Activated CD4-positive, alpha-beta T cell treated with anti-CD3 and anti-CD28 coated beads, Interleukin-2, amount 50 U/mL, for 4 hours (primary cell): ENCODE measurements around the gene HOATZ.

ENCODE experiments used
- DNase-seq, 2 experiments: peaks; one replicate each; pipeline ENCODE4 v3.0.0-alpha.2; 2020

The HOATZ gene

DNA sequence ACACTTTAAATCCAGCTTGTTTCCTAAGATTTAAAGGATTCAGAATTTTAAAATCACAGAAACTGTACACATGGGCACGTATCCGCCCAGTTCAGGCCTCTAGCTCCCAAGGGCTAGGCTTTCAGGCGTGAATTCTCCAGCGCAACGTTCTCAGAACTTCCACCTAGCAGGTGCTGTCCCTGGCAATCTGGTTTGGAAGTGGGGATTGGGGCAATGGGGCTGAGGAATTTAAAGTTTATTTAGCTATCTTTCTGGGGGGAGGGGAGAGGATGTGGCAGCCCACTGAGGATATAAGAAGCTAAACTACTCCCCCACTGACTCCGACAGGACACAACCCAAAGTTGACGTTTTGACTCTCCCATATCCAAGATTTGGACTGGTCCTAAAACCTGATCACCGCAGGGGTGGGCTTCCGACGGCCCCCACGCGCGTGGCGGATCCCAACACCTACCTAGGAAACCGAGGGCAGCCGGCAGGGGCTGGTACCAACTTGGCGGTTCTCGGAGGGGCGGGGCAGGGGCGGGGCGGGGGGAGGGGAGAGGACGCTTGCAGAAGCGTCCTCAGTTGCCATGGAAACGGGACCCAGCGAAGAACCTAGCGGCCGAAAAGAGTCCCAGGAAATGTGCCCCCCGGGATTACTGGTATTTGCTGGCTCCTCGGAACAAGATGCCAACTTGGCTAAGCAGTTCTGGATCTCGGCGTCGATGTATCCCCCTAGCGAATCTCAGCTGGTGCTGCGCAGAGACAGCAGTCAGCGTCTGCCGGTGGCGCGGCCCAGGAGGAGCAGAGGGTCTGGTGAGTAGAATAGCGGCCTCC lies at the start of gene HOATZ:
Gene HOATZ (plus strand): TSS at position 563 of the 816 bp plus-strand sequence. CDS start 7 bp downstream, at position 570.
- no peak for DNase-seq

DNA sequence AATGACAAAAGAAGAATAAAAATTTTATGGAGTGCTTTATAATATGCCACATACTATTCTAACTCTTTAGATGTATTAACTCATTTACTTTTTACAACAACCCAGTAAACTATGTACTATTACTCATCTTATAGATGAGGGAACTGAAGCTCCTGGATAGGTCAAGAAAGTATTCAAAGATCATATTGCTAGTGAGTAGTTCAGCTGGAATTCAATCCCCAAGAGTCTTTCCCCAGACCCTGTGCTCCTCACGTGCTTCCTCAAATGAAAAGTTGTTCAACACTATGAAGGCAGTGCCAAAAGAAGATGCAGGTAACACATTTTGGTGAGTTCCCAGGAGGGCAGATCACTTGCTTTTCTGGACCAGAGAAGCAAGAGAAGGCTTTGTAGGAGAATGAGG lies 49.2 kb upstream of the HOATZ start:
- DNase-seq, result no peak

DNA sequence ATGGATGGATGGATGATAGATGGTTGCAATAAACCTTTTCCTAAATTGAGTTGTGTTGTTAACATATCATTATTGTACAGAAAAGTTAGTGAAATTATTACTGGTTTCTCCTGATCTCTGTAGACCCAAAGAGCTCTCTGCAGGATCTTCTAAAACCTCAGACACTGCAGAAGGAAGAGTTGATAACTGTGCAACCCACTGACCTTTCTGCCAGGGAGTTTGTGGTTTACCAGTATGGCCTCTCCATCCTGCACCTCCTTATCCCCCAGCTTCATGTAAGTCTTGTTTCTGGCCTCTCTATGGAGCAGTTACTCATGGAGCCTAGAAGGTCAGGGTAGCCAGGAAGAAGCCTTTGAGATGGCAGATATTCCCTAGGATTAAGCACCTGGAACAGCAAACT lies 48.0 kb upstream of the HOATZ start:
- DNase-seq, result no peak

DNA sequence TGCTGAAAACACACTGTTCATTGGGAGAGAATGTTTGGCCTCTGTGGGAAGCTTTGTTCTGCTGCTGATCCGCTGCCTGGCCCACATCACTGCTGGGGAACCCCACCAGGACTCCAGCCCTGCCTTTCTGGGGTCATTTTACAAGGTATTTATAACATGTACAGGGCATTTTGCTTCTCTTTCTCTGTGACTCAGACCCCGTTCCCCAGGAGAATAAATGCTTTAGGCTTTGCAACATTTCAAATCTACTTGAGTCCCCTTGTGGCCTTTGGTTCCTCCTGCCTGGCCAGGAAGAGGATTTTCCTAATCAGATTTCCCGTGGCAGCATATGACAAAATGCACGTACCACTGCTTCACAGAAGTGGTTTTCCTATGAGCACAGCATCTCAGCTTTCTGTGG lies 45.4 kb upstream of the HOATZ start:
- no peak for DNase-seq

DNA sequence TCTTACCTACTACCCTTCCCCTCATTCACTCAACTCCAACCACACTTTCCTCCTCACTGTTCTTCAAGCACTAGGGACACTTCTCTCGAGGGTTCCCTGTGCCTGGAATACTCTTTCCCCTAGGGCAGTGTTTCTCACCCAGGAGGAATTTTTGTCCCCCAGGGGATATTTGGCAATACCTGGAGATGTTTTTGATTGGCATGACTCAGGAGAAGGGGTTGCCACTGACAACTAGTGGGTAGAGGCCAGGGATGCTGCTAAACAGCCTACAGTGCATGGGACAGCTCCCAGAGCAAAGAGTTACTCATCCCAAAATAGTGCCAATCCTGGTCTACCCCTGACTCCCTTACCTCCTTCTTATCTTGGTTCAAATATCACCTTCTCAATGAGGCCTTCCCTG lies 42.4 kb upstream of the HOATZ start:
- no peak for DNase-seq

DNA sequence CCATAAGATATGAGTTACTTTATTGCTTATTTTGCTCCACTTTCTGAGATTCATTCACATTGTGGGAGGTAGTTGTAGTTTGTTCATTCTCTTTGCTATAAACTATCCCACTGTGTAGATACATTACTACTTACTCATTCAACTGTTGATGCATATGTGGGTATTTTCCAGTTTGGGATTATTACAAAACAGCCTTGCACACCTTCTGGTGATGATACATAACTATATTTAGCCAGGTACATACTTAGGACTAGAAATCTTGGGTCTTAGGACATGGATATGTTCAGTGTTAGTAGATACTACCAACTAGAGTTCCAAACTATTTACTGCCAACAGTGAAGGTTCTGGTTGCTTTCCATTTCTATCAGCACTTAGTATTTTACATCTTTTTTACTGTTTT lies 40.1 kb upstream of the HOATZ start:
- DNase-seq, result no peak

DNA sequence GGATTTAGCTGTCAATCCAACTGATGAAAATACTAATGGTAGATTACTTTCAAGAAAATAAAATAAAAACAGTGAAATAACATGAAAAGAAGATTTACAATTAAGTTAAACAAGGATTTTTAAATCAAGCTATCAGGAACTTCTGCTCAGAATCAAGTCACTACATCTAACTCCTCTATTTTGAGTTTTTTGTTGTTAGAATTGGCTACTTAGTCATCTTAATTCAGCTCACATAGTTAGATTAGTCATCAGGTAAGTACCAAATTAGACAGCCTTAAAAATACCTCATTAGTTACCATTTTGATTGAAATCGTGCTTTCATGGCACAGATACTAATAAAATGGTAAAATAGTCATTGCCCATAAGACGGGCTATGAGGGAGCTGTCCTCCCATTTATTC lies 38.2 kb upstream of the HOATZ start:
- no peak for DNase-seq

DNA sequence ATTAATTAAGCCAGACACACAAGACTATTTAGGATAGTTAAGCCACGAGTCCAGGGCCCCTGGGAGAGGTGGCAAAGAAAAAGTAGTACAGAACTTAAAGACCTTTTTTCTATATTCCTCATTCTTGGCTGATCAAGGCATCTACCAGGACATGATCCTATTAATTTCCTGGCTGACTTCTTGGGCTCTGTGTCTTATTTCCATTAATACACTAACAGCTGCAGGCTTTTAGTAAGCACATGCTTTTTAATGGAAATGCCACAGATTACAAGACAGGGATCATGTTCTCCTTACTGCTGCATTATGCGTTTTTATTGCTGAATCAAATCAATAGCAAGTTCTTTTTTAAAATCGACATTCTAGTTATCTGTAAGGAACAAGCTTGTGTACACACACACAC lies 37.6 kb upstream of the HOATZ start:
- no peak for DNase-seq

DNA sequence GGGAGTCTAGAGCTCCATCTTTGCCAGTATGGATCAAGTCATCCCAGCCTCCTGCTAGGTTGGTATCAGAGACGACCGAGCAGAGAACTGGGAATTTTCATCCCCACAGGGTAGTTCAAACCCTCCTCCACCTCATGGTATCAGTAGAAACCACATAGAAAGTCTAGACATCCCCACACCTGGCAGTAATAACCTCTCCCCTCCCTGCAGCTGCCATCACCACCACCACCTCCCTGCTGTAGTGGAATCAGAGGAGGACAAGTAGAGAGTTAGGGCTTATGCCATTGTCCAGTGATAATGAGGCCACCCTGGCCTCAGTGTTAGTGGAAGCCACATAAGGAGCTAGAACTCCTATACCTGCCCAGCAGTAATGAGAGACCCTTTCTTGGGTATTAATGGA lies 36.7 kb upstream of the HOATZ start:
- DNase-seq, result no peak

DNA sequence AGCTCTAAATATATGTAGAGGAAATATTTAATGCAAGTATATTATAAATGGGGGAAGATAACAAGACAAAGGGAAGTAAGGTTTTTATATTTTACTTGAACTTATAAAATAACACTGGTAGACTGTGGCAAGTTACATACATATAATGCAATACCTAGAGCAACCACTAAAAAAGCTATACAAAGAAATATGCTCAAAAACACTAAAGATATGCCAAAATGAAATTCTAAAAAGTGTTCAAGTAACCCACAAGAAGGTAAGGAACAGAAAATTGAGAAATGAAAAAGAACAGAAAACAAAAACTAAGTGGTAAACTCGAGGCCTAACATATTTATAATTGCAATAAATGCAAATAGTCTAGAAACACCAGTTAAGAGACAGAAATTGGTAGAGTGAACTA lies 34.9 kb upstream of the HOATZ start:
- no peak for DNase-seq

DNA sequence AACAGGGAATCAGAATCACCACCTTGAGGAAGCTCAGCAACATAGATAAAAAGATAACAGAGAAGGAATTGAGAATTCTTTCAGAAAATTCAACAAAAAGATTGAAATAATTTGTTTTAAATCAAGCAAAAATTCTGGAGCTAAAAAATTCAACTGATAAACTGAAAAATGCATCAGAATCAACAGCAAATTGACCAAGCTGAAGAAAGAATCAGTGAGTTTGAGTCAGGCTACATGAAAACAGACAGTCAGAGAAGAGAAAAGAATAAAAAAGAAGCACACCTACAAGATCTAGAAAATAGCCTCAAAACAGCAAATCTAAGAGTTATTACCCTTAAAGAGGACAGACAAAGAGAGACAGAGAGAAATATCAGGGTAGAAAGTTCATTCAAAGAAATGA lies 31.1 kb upstream of the HOATZ start:
- no peak for DNase-seq

DNA sequence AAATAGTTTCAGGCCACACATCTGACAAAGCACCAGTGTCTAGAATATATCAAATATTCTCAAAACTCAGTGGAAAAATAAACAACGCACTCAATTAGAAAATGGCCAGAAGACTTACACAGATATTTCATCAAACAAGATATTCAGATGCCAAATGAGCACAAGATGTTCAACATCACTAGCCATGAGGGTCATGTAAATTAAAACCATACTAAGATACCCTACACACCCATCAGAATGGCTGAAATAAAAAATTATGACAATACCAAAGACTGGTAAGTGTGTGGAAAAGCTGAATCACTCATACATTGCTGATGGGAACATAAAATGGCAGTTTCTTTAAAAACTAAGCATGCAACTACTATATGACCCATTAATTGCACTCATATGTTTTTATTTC lies 24.1 kb upstream of the HOATZ start:
- DNase-seq, result no peak

DNA sequence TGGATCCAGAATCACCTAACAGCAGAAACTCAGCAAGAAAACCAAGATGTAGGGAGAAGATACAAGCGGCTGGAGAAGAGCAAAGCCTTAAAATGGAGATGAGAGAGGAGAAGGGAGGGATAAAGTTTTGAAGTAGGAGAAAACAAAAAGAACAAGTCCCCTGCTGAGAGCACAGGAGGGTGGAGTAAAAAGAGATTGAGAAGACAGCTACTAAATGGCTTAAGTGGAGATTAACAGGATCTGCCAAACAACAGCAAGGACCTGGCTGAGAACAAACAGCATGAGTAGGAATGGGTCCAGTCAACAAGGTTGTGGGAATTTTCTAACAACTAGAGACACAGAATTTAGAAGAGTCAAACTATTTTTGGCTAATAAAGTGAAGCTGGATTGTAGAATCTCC lies 20.5 kb upstream of the HOATZ start:
- DNase-seq, result no peak

DNA sequence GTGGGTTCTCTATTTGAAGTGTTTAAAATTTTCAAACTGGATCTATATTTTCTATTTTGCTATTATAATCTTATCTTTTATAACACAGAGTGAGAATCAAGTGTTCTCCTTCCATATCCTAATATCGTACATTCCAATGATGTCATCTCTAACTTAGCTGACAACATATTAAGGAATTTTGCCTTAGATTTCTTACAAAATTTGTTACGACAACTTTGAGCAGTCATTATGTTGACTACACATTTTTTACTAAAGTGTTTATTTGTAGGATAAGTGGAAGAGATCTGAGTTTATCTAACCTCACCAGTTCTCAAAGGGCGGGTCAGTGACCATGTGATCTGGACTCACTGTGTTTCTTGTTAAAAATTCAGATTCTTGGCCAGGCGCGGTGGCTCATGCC lies 15.1 kb upstream of the HOATZ start:
- no peak for DNase-seq

DNA sequence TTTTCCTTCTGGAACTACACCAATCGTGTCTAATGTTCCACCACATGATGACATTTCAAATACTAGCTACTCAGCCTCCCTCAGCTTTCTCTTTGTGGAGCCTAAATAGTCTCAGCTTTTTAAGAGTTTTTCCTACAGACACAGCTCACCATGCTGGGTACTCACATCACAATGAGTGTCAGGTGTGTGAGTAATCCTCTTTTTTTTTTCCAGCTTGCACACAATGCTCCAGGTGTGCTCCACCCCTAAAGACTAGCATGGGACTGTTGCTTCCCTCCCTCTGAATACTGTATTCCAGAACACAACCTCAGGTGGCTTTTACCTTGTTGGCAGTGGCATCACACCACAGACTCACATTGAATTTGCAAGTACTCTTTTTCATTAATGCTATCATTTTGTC lies 14.1 kb upstream of the HOATZ start:
- no peak for DNase-seq

DNA sequence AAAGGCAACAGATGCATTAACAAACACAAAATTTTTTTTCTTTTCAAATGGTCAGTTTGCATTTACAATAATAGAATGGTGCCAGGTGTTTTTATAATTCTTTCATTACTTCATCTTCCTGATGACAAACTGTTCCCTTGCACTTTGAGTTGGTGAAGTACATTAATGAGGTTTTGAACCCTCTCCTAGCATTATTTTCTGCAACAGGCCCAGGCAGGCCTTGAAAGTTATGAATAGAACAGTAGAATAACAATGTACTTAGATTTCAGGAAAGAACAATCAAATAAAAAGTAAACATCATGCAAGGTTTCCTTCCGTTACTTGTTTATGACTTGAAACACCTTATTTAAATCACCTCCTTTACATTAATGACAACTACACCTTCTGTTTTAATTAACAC lies 12.0 kb upstream of the HOATZ start:
- DNase-seq, result no peak

DNA sequence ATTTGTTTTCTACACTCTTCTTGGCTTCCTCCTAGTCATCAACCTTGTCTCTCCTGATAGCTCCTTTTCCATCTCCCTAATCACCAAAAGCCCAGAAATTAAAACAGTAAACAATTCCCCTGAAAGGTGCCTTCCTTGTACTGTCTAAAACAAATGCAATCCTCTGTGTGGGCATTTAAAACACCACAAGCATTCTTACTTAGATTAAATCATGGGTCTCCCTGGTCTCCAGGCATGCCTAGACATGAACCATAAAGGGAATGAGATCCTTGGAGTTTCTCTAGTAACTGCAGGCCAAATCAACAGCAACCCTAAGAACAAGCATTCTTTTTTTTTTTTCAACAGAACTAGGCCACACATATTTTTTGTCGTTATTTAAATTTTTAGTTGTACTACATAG lies 4.3 kb upstream of the HOATZ start:
- no peak for DNase-seq

DNA sequence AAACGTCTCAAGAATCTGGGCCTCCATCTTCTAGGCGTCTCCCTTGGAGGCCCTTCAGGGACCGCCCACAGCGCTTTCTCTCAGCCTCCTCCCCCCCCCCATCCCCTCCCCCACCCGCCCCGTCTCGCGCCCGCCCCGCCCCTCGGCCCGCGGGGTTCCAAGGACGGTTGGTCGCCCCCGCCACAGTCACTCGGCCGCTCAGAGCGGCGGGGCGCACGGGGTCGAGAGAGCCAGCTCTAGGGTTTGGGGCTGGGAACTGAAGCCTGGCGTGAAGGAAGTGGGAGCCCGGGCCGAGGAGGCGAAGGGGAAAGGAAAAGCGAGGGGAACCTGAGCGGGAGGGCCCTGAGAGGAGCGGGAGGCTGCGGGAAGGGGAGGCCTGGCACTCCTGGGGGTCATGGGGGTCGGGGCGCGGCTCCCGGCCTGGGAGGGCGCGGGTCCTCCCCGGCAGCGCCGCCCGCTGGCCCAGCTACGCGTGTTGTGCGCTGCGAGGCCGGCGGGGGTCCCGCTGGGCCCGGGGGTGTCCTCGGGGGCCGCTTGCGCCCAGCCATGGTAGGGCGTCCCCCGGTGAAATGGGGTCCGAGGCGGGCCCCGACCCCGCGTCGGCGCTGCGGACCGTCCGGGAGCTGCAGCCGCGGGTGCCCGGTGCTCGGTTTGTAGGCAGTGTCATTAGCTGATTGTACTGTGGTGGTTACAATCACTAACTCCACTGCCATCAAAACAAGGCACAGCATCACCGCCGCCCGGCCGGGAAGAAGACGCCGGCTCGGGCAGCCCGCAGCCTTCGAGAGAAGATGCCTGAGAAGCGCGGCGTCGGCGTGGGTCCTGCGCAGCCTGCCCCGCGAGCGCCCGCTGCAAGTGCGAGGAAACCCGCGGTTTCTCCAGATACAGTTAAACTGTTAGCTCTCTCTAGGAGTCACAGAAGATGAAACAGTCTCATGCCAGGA lies 2.0 kb upstream of the HOATZ start, which contains the start of gene BTG4:
Gene BTG4 (minus strand): TSS at position 91 of the 944 bp plus-strand sequence. CDS start 13,610 bp downstream, outside the sequence.
- DNase-seq, result no peak

DNA sequence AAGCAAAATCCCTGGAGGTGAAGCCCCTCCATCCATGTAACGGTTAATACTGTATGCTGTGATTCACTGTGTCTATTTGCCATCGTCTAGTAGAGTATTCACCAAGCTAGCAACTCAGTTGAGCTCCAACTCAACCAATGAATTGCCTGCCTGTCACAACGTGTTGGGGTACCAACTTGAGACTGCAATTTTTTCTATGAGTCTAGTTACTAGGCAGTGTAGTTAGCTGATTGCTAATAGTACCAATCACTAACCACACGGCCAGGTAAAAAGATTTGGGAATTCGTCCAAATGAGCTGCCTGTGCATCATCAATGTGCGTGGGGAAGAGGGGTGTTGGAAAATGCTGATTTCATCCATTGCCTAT lies 1.4 kb upstream of the HOATZ start:
- DNase-seq, result no peak

DNA sequence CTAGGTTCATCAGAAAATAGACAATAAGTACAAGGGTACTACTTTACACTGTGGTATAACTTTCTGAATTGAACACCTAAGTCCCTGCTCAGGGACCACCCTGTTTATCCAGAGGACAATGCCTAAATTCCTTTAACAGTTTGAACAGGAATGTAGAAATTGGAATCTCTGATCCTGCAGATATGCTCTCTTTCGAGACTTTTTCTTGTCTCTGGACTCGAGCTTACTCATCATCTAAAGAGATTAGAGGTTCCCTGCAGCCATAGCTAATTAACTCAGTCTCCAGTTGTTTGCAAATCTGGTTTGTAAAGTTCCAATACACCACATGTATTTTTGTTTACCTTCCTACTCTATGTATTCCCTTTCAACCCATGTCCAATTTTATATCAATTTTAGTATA lies 1.0 kb downstream of the HOATZ start:
- no peak for DNase-seq

DNA sequence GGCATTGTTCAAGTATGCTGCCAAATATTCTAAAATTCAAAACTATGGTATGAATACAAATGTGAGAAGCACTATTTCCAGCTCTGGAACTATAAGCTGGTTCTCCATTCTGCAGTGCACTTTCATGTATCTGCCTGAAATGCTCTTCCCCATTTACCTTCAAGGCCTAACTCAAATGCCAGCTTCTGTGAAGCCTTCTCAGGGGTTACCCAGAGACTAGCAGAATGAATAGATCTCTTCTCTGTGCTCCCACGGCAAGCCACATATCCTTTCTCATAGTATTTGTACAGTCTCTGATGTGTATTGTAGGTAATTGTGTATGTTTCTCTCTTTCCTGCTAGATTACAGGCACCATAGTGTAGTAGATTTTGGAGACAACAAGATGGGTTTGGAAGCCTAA lies 4.1 kb downstream of the HOATZ start:
- DNase-seq, result no peak

DNA sequence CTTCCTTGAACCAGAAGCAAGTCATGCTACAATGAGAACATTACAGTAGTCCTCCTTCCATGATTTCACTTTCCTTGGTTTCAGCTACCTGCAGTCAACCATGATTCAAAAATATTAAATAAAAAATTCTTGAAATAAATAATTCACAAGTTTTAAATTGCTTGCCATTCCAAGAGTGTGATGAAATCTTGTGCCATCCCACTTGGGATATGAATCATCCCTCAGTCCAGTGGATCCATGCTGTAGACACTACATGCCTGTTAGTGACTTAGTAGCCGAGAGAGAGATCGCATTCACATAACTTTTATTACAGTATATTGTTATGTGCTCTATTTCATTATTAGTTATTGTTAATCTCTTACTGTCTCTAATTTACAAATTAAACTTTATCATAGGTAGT lies 6.0 kb downstream of the HOATZ start:
- no peak for DNase-seq

DNA sequence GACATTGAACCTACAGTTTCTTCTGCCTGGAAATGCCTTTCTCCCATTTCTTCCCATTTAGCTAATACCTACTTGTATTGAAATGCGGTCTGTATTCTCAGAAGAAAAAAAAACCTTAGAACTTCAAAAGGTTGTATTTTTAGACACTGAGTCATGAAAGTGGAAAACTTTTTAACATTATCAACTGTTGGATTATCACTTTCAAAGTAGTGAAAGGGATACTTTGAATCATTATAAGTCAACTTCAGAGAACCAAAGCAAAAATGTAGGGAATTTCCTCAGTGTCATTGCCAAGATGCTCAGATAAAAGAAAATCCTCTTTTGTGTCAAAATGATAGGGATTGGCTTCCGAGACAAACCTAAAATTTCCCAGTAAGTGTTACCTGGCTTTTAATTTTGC lies 6.6 kb downstream of the HOATZ start:
- DNase-seq, result no peak

DNA sequence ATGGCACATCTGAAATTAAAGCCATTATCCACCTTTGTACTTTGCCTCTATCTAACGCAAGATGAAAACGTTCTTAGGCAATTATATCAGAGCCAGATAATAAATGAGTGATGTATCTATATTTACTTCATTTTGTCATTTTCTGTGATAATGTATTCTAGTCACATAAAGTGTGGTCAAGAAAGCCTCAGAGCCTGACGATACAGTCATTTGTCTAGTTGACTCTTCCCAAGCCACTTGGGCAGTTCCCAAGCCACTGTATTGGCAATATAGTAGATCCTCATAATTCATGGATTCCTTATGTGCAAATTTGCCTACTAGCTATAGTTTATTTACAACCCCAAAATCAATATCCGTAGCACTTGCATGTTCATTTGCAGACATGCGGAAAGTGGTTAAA lies 7.8 kb downstream of the HOATZ start:
- no peak for DNase-seq
